Measurements from ENCODE around the gene NEGR1.

GRCh38 chr1:71809085-71809484, 473.3 kb downstream of the NEGR1 start:
- no peak for TF ChIP-seq ZNF274 (IDR thresholded peaks at IDR 0.05; ENCODE audit: borderline replicate concordance, low read depth, low read length)
- TF ChIP-seq SMARCE1 (IDR thresholded peaks at IDR 0.05) = no peak
- no peak for TF ChIP-seq SNAPC5 (CRISPR knock-in tag; IDR thresholded peaks at IDR 0.05)
- TF ChIP-seq PRMT5 (CRISPR knock-in tag; IDR thresholded peaks at IDR 0.05) = no peak
- no peak for TF ChIP-seq BRCA1 (IDR thresholded peaks at IDR 0.05)
- no peak for TF ChIP-seq BRCA1 (CRISPR knock-in tag; IDR thresholded peaks at IDR 0.05)
- TF ChIP-seq CTCF (IDR thresholded peaks at IDR 0.05 in 2 of 3, conservative IDR thresholded peaks at IDR 0.05 in 1 of 3; ENCODE audit: insufficient read depth in 2 of 3, low read depth in 1 of 3, low read length in 3 of 3) = no peak
- no peak for TF ChIP-seq NRF1 (conservative IDR thresholded peaks at IDR 0.05 in 1 of 2, IDR thresholded peaks at IDR 0.05 in 1 of 2)
- no peak for TF ChIP-seq MAX (CRISPR knock-in tag; IDR thresholded peaks at IDR 0.05)
